K562 (cell line): ENCODE data around the gene LRRC27. TPM values are rescaled to one million over a fixed set of nuclear protein-coding genes. Genes with fewer than 3 reads are reported as not detected.

Experiments
- CXXC5 ChIP-seq: fragments of 250-450 bp; sonication (Bioruptor Pico); IDR thresholded peaks from 2 replicates; pipeline ENCODE4 v1.8.0; 2022; ENCODE audit warnings: inconsistent platforms, mild to moderate bottlenecking, moderate library complexity
- EHMT2 ChIP-seq: fragments of 450-650 bp; IDR thresholded peaks from 2 replicates; pipeline ENCODE4 v1.6.1; 2018; ENCODE audit warnings: antibody characterized with exemption
- STAT5A ChIP-seq: IDR thresholded peaks from 2 replicates; pipeline ENCODE4 v1.6.1; 2012; ENCODE audit warnings: low read length, inconsistent platforms, borderline replicate concordance
- TCF15 ChIP-seq: fragments of 250-450 bp; sonication (Bioruptor Pico); IDR thresholded peaks from 2 replicates; pipeline ENCODE4 v1.8.0; 2022; ENCODE audit warnings: moderate library complexity, mild to moderate bottlenecking, inconsistent platforms
- THRAP3 ChIP-seq: fragments of 450-650 bp; IDR thresholded peaks from 2 replicates; pipeline ENCODE4 v1.6.1; 2016; ENCODE audit warnings: mild to moderate bottlenecking, inconsistent platforms, borderline replicate concordance
- U2AF1 ChIP-seq: fragments of 200-400 bp; formaldehyde crosslinking; optimal IDR thresholded peaks from 2 replicates; pipeline ENCODE3; 2017; ENCODE audit warnings: mild to moderate bottlenecking, low read depth, low read length, moderate library complexity
- USF2 ChIP-seq: sonication (generic); formaldehyde crosslinking; IDR thresholded peaks from 2 replicates; pipeline ENCODE4 v1.5.0; 2020; ENCODE audit warnings: missing genetic modification reagents
- ZNF175 ChIP-seq: fragments of 200-800 bp; sonication (Bioruptor generic); IDR thresholded peaks from 2 replicates; pipeline ENCODE4 v1.6.1; 2016; ENCODE audit warnings: low read depth, mild to moderate bottlenecking, missing genetic modification characterization, missing compliant biosample characterization
- ZNF609 ChIP-seq: sonication (generic); formaldehyde crosslinking; IDR thresholded peaks from 2 replicates; pipeline ENCODE4 v1.8.1; 2023; ENCODE audit warnings: missing genetic modification reagents, mild to moderate bottlenecking, borderline replicate concordance
- polyA plus RNA-seq, 8 experiments: library from polyadenylated mRNA; depleted of rRNA in 4 of 8; stranded (reverse) in 5 of 8; unstranded in 3 of 8; fragments of >200 nt; fragmentation: Nextera tagmentation in 2 of 8; fragmentation: Illumina TruSeq in 1 of 8; extraction: Ambion mirVana in 2 of 8; extraction: Trizol in 1 of 8; gene quantifications; 2 replicates each; pipeline versions ENCODE4 v1.2.1 to v1.2.3, GENCODE V29; 2011 to 2014; ENCODE audit warnings: inconsistent platforms in 1 of 8, missing spikeins in 1 of 8
- total RNA-seq, 7 experiments: library from RNA; depleted of rRNA in 6 of 7; stranded (reverse); fragments of >200 nt in 6 of 7; fragmentation: Illumina TruSeq in 2 of 7; extraction: Trizol in 2 of 7; gene quantifications; 2 replicates each; pipeline versions ENCODE4 v1.2.1 to v1.2.3, GENCODE V29; 2011 to 2021; ENCODE audit warnings: low replicate concordance in 1 of 7

LRRC27 gene
- total and polyA plus RNA-seq, 9 of the 15 experiments (the other 6 are each of a cell fraction or from before 2014, with no cell fraction given) = 0.10 to 2.7 (median 1.4) TPM

- TF ChIP-seq ZNF609 (CRISPR knock-in tag) = no peak
- TF ChIP-seq CXXC5 (CRISPR knock-in tag) = no peak
- no peak for TF ChIP-seq U2AF1
- TF ChIP-seq THRAP3 = no peak
- TF ChIP-seq ZNF175 (CRISPR knock-in tag) = no peak
- TF ChIP-seq USF2 (CRISPR knock-in tag) = no peak
- no peak for TF ChIP-seq STAT5A
- no peak for TF ChIP-seq EHMT2
- TF ChIP-seq TCF15 (CRISPR knock-in tag) = no peak
- TF ChIP-seq, all 486 proteins: peak for 0
Measured at GRCh38 chr10:132393695-132394181, 61.7 kb downstream of the LRRC27 start (continued).
